NCI-H748 (cell line): ENCODE measurements around the gene C1QA.

Source experiments
- DNase-seq: peaks from one replicate; lab custom pipeline; 2025; ENCODE audit not compliant: unreplicated experiment; lab: John Stamatoyannopoulos, UW

C1QA gene

GRCh38 chr1:22636353-22636752 is at the start of gene C1QA:
Gene C1QA, plus strand, starts transcription at chr1:22636628. Its CDS starts 989 bp downstream, at chr1:22637617.
- no peak for DNase-seq

GRCh38 chr1:22587247-22587646 is 49.2 kb upstream of the C1QA start:
- DNase-seq, result no peak

- no peak for DNase-seq
These were observed 47.5 kb upstream of the C1QA start for GRCh38 chr1:22588899-22589422.

GRCh38 chr1:22591576-22591975 is 44.9 kb upstream of the C1QA start:
- no peak for DNase-seq

GRCh38 chr1:22592051-22592450 is 44.4 kb upstream of the C1QA start:
- DNase-seq, result no peak

GRCh38 chr1:22592919-22593790 is 43.3 kb upstream of the C1QA start:
- peak; percentile 53 for DNase-seq

- no peak for DNase-seq
These were observed 42.0 kb upstream of the C1QA start for GRCh38 chr1:22594396-22594795.

GRCh38 chr1:22595108-22595507 is 41.3 kb upstream of the C1QA start:
- DNase-seq, result no peak

- DNase-seq, result no peak
These were observed 39.0 kb upstream of the C1QA start for GRCh38 chr1:22597301-22597965.

- no peak for DNase-seq
These were observed 38.4 kb upstream of the C1QA start for GRCh38 chr1:22597996-22598395.

GRCh38 chr1:22598736-22599135 is 37.7 kb upstream of the C1QA start:
- no peak for DNase-seq

- no peak for DNase-seq
These were observed 36.2 kb upstream of the C1QA start for GRCh38 chr1:22600071-22600816.

- no peak for DNase-seq
These were observed 35.4 kb upstream of the C1QA start for GRCh38 chr1:22600817-22601605.

- no peak for DNase-seq
These were observed 34.8 kb upstream of the C1QA start for GRCh38 chr1:22601610-22602009.

GRCh38 chr1:22602060-22602740 is 34.2 kb upstream of the C1QA start:
- no peak for DNase-seq

GRCh38 chr1:22606161-22606560 is 30.3 kb upstream of the C1QA start:
- DNase-seq, result no peak

GRCh38 chr1:22607154-22607553 is 29.3 kb upstream of the C1QA start:
- no peak for DNase-seq

- DNase-seq, result no peak
These were observed 28.1 kb upstream of the C1QA start for GRCh38 chr1:22608361-22608760.

GRCh38 chr1:22609291-22609690 is 27.1 kb upstream of the C1QA start:
- DNase-seq, result peak; percentile 78

- no peak for DNase-seq
These were observed 24.9 kb upstream of the C1QA start for GRCh38 chr1:22611530-22611947.
